Astrocyte of the cerebellum (primary cell): ENCODE measurements around the gene RABIF.
"Not testable (repeated sequence)": the region's sequence is repeated elsewhere in the genome, so short reads cannot be mapped to it uniquely, and the experiment has no call there.

ENCODE experiments used
- DNase-seq: peaks from one replicate; pipeline ENCODE4 v3.0.0-alpha.2; 2011; ENCODE audit warnings: low read depth
- H3K4me3 ChIP-seq: 2 replicates; pipeline ENCODE4 v1.5.1; 2011; ENCODE audit warnings: mild to moderate bottlenecking, low read depth, low read length, moderate library complexity
- CTCF ChIP-seq: IDR thresholded peaks from 2 replicates; pipeline ENCODE4 v1.5.1; 2012; ENCODE audit warnings: low read length, low read depth, moderate library complexity, mild to moderate bottlenecking; ENCODE audit errors: missing control alignments
- in situ Hi-C: cut with HindIII; loops from 2 replicates; pipeline ENCODE4 v1.10.0; 2017; ENCODE audit warnings: low sequenced_read_pairs

Gene RABIF

GRCh38 chr1:202905331-202905730, 16.4 kb upstream of the RABIF start:
- DNase-seq: no peak
- no peak overlapping the region for H3K4me3 ChIP-seq
- TF ChIP-seq CTCF: no peak
- in situ Hi-C loops: no loop called here

GRCh38 chr1:202903808-202904207, 14.9 kb upstream of the RABIF start:
- DNase-seq, H3K4me3 ChIP-seq, in situ Hi-C loops: not testable (repeated sequence)

DNA sequence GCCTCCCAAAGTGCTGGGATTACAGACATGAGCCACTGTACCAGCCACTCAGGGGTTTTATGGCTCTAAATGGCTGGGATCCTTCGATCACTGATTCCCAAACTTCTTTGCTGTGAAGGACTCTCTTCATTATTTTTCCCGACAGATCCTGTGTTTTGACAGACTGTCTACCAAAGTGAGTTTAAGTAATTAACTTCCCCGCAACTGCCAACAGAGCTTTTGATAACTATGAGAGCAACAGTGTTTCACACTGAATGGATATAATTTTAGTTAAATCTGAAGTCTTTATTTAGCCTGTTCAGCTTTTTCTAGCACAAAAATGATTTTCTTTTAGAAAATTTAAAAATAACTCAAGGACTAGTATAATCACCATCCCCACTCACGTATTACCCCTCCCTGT, 12.6 kb upstream of the RABIF start:
- in situ Hi-C loops: no loop called here
- no peak overlapping the region for H3K4me3 ChIP-seq
- DNase-seq: no peak
- no peak for TF ChIP-seq CTCF

- H3K4me3 ChIP-seq: no peak overlapping the region
- DNase-seq: no peak
- in situ Hi-C loops: no loop called here
- no peak for TF ChIP-seq CTCF
Observed at GRCh38 chr1:202892501-202892900, 3.6 kb upstream of the RABIF start.

GRCh38 chr1:202890392-202890791, 1.4 kb upstream of the RABIF start:
- DNase-seq: no peak
- no peak for TF ChIP-seq CTCF
- in situ Hi-C loops: no loop called here
- H3K4me3 ChIP-seq: no peak overlapping the region

DNA sequence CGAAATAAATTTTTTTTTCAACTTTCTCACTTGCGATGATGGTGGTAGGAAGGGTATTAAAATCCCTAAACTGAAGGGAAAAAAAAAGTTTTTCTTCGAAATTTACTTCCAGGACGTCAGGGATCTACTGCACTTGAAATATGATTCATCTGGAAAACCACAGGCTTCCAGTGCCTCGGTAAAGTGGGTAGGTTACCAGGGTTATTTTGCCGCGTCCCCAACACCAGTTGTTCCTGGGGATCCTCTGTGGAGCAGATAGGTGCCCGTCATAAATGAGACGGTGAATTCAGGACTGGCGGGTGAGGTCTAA, 773 bp downstream of the RABIF start:
- peak overlapping the region; percentile 82 for H3K4me3 ChIP-seq
- in situ Hi-C loops: no loop called here
- no peak for DNase-seq
- TF ChIP-seq CTCF: no peak

DNA sequence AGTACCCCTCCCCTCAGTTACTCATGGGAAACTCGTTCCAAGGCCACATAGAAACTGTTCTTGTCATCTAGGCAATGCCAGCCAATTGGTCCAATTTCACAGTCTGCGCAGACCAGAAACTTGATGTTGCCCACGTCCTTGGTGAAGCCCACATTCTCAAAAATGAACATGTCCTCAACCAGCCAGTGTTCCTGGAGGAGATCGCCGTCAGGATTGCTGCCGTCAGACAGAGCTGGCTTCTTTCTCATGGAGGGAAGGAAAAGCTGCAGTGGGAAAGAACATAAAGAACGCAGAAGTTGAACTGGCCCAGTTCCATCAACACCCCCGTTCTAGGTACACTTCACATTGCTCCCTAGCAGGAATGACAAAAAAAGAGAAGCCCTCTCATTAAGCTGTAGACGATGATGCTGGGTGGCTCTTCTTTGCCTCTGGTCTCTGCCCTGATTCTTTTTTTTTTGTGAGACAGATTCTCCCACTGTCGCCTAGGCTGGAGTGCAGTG, 7.9 kb downstream of the RABIF start:
- no peak for TF ChIP-seq CTCF
- no peak overlapping the region for H3K4me3 ChIP-seq
- no peak for DNase-seq
- in situ Hi-C loops: no loop called here
